Panc1 (cell line): ENCODE measurements around the gene PRKD2. TPM values are rescaled to one million over a fixed set of nuclear protein-coding genes. Genes with fewer than 3 reads are reported as not detected.

Experiments used
- ATAC-seq: fragments of 200-7000 bp; cut with Tn5 transposase; 2 replicates; pipeline ENCODE4 v1.9.1; 2020; ENCODE audit warnings: mild to moderate bottlenecking, moderate library complexity
- BruUV-seq: library from RNA; stranded (reverse); fragments of 400-500 nt; replicated peaks from 2 replicates; lab custom pipeline; 2021; lab: Mats Ljungman, UMichigan
- CTCF ChIA-PET: fragments of 300-600 bp; sonication (Branson Sonifier 250); formaldehyde crosslinking; loops from one replicate; lab custom pipeline; 2022; ENCODE audit warnings: antibody characterized with exemption; lab: Charles Lee
- POLR2A ChIA-PET: fragments of 300-600 bp; sonication (Branson Sonifier 250); formaldehyde crosslinking; loops from one replicate; lab custom pipeline; 2022; ENCODE audit warnings: antibody characterized with exemption; lab: Charles Lee
- DNase-seq: peaks from one replicate; pipeline ENCODE4 v3.0.0-alpha.2; 2010; ENCODE audit warnings: low read depth, low spot score
- H3K27ac ChIP-seq: 2 replicates; pipeline ENCODE4 v1.5.1; 2011; ENCODE audit warnings: mild to moderate bottlenecking, low read length, inconsistent platforms
- H3K27me3 ChIP-seq: fragments of 200-500 bp; sonication (Bioruptor generic); 2 replicates; pipeline ENCODE4 v1.6.0; 2014; ENCODE audit warnings: low read length, inconsistent platforms; ENCODE audit not compliant: control insufficient read depth, insufficient read depth
- H3K36me3 ChIP-seq: fragments of 200-500 bp; sonication (Bioruptor generic); 2 replicates; pipeline ENCODE4 v1.5.1; 2014; ENCODE audit warnings: inconsistent platforms, mild to moderate bottlenecking, low read length, moderate library complexity; ENCODE audit not compliant: control insufficient read depth, insufficient read depth
- H3K4me1 ChIP-seq: 2 replicates; pipeline ENCODE4 v1.5.1; 2011; ENCODE audit warnings: inconsistent platforms, mild to moderate bottlenecking, low read length, moderate library complexity; ENCODE audit not compliant: control insufficient read depth, insufficient read depth
- H3K4me3 ChIP-seq, 2 experiments: 2 replicates each; pipeline ENCODE4 v1.5.1; 2011 to 2012; ENCODE audit warnings: low read depth in 2 of 2, low read length in 2 of 2, mild to moderate bottlenecking in 2 of 2, inconsistent platforms in 1 of 2, moderate library complexity in 1 of 2
- H3K9me3 ChIP-seq: fragments of 200-500 bp; sonication (Bioruptor generic); 2 replicates; pipeline ENCODE4 v1.5.1; 2014; ENCODE audit warnings: low read depth, mild to moderate bottlenecking, inconsistent platforms, low read length, moderate library complexity; ENCODE audit not compliant: control insufficient read depth, insufficient read depth
- CTCF ChIP-seq: fragments of 450-650 bp; IDR thresholded peaks from 2 replicates; pipeline ENCODE4 v1.5.1; 2017; ENCODE audit warnings: mild to moderate bottlenecking
- POLR2AphosphoS5 ChIP-seq: IDR thresholded peaks from 2 replicates; pipeline ENCODE4 v1.6.1; 2012; ENCODE audit warnings: mild to moderate bottlenecking, low read depth, low read length, moderate library complexity
- REST ChIP-seq, 2 experiments: IDR thresholded peaks; 2 replicates each; pipeline ENCODE4 v1.6.1; 2011 to 2012; ENCODE audit warnings: low read depth in 2 of 2, control low read depth in 1 of 2, low read length in 1 of 2, mild to moderate bottlenecking in 1 of 2, moderate library complexity in 1 of 2; ENCODE audit not compliant: insufficient read depth in 1 of 2
- SIN3A ChIP-seq: IDR thresholded peaks from 2 replicates; pipeline ENCODE4 v1.6.1; 2012; ENCODE audit warnings: low read depth, mild to moderate bottlenecking, low read length, moderate library complexity, borderline replicate concordance; ENCODE audit not compliant: insufficient read depth
- TCF7L2 ChIP-seq: IDR thresholded peaks from 2 replicates; pipeline ENCODE4 v1.6.1; 2011; ENCODE audit warnings: mild to moderate bottlenecking, low read depth, low read length, inconsistent platforms
- in situ Hi-C: cut with HindIII; loops from 2 replicates; pipeline ENCODE4 v1.10.0; 2016; ENCODE audit warnings: low sequenced_read_pairs, low pct_unique_long_range_greater_than_20kb
- intact Hi-C: fragments of 100-400 bp; cut with micrococcal nuclease; formaldehyde crosslinking; loops from one replicate; pipeline ENCODE4 v1.10.0; 2022; ENCODE audit not compliant: unreplicated experiment
- total RNA-seq: library from RNA; stranded (reverse); gene quantifications from one replicate; pipeline ENCODE4 v1.2.1, GENCODE V29; 2021; ENCODE audit not compliant: unreplicated experiment

PRKD2 gene
- total RNA-seq, 1 experiment from 2014 or later = 41.2 TPM

- Histone ChIP-seq H3K9me3 (no peaks in the 10 kb centered on the region), H3K4me3 (no peak overlapping the region), H3K4me1 (no peaks in the 10 kb centered on the region; the same call in 1 of the 2 replicates), H3K36me3 (no peaks in the 10 kb centered on the region), H3K27ac (no peak overlapping the region), H3K27me3 (no peaks in the 10 kb centered on the region)
- in situ Hi-C loops (no loop called here), intact Hi-C loops (no loop called here)
- ChIA-PET POLR2A (no interaction called here), CTCF (interaction anchor here (0.6 kb wide), 1 partner anchor 20 kb away, joined by 3 read pairs; no protein-coding TSS in a partner anchor)
- no peak for DNase-seq
- no TSS peak for BruUV-seq
- TF ChIP-seq CTCF = no peak
- TF ChIP-seq POLR2AphosphoS5 = no peak
- TF ChIP-seq REST (IDR thresholded peaks at IDR 0.05; ENCODE audit: insufficient read depth in 1 of 2, low read depth in 2 of 2, low read length in 1 of 2) = no peak
- TF ChIP-seq TCF7L2 = no peak
- no peak for TF ChIP-seq SIN3A
- ATAC-seq = no peak
Observed at GRCh38 chr19:46725036-46725820, 8.3 kb upstream of the PRKD2 start.

DNA sequence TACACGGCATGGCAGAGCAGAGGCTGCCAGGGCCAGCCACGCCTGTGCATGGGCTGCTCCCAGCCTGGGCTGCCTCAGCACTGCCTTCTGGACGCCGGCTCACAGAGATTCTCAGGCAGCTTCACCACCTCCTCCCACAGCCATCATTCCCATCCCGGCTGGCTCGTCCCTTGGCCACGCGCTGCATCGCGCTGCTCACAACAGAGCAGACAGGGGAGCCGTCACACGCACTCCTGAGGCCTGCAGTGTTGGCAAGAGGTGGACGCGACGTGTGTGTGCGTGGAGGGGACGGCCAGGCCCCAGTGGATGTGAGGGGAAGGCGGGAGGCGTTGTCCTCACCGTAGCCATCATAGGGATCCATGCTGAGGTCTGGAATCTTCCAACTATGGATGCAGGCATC is 7.6 kb upstream of the PRKD2 start:
- no TSS peak for BruUV-seq
- in situ Hi-C loops = no loop called here
- ChIA-PET POLR2A (no interaction called here), CTCF (no interaction called here)
- DNase-seq = no peak
- no peak overlapping the region for H3K27ac ChIP-seq
- intact Hi-C loops = no loop called here
- H3K27me3 ChIP-seq = no peaks in the 10 kb centered on the region
- no peaks in the 10 kb centered on the region for H3K9me3 ChIP-seq
- no peak overlapping the region for H3K4me3 ChIP-seq
- no peaks in the 10 kb centered on the region for H3K36me3 ChIP-seq
- H3K4me1 ChIP-seq = no peaks in the 10 kb centered on the region; the same call in 1 of the 2 replicates
- ATAC-seq = no peak
- TF ChIP-seq SIN3A (no peak), TCF7L2 (no peak), POLR2AphosphoS5 (no peak), CTCF (no peak), REST (IDR thresholded peaks at IDR 0.05; ENCODE audit: insufficient read depth in 1 of 2, low read depth in 2 of 2, low read length in 1 of 2) (no peak)
